GM12878 (cell line): Measurements from ENCODE around the gene SFSWAP. TPM values are rescaled to one million over a fixed set of nuclear protein-coding genes. Genes with fewer than 3 reads are reported as not detected.

Source experiments
- ATAC-seq: fragments of 200-7000 bp; cut with Tn5 transposase; 3 replicates; pipeline ENCODE4 v1.9.1; 2020; ENCODE audit warnings: mild to moderate bottlenecking, moderate library complexity
- BruUV-seq: library from RNA; stranded (reverse); fragments of 400-500 nt; replicated peaks from 2 replicates; lab custom pipeline; 2021; lab: Mats Ljungman, UMichigan
- CTCF ChIA-PET: fragments of 300-600 bp; sonication (Branson Sonifier 250); formaldehyde crosslinking; extraction: SDS; loops from one replicate; lab custom pipeline; 2021; ENCODE audit warnings: inconsistent platforms; lab: Yijun Ruan, JAX
- POLR2A ChIA-PET: fragments of 350-600 bp; formaldehyde crosslinking; extraction: SDS; loops from one replicate; lab custom pipeline; 2021; ENCODE audit warnings: inconsistent platforms; lab: Charles Lee
- RAD21 ChIA-PET: fragments of 300-600 bp; sonication (Branson Sonifier 250); formaldehyde crosslinking; loops from one replicate; lab custom pipeline; 2023; ENCODE audit warnings: antibody characterized with exemption; ENCODE audit not compliant: unreplicated experiment; lab: Charles Lee
- SMC1A ChIA-PET: fragments of 300-600 bp; sonication (Branson Sonifier 250); formaldehyde crosslinking; loops from one replicate; lab custom pipeline; 2023; ENCODE audit not compliant: unreplicated experiment, uncharacterized antibody; lab: Charles Lee
- DNase-seq: peaks from one replicate; pipeline ENCODE4 v3.0.0-alpha.2; 2011; ENCODE audit warnings: low read depth, low spot score
- FAIRE-seq: peaks from 3 replicates; lab custom pipeline; 2011; peaks lifted over from hg19 to GRCh38; lab: Jason Lieb, UNC
- H2AFZ ChIP-seq: 2 replicates; pipeline ENCODE4 v1.6.0; 2011; ENCODE audit warnings: low read depth, low read length, control low read depth; ENCODE audit not compliant: control insufficient read depth
- H3K27ac ChIP-seq: 2 replicates; pipeline ENCODE4 v1.5.1; 2011; ENCODE audit warnings: control low read depth; ENCODE audit not compliant: control insufficient read depth, insufficient read depth
- H3K27me3 ChIP-seq, 2 experiments: replicated peaks in 1 of 2; 2 replicates each; pipeline versions ENCODE4 v1.6.0 to v1.6.1; 2011; ENCODE audit warnings: low read length in 1 of 2; ENCODE audit not compliant: control insufficient read depth in 2 of 2, insufficient read depth in 2 of 2
- H3K36me3 ChIP-seq, 2 experiments: 2 replicates each; pipeline ENCODE4 v1.5.1; 2011; ENCODE audit warnings: low read length in 1 of 2; ENCODE audit not compliant: control insufficient read depth in 2 of 2, insufficient read depth in 2 of 2
- H3K4me1 ChIP-seq: 2 replicates; pipeline ENCODE4 v1.6.1; 2011; ENCODE audit warnings: mild to moderate bottlenecking, low read length, moderate library complexity, mixed read lengths; ENCODE audit not compliant: control insufficient read depth, insufficient read depth
- H3K4me2 ChIP-seq: 2 replicates; pipeline ENCODE4 v1.6.0; 2011; ENCODE audit warnings: control low read depth; ENCODE audit not compliant: control insufficient read depth, insufficient read depth
- H3K4me3 ChIP-seq: fragments of 200-600 bp; sonication (generic); 2 replicates; pipeline ENCODE4 v1.5.1; 2016
- H3K79me2 ChIP-seq: 2 replicates; pipeline ENCODE4 v1.6.0; 2011; ENCODE audit warnings: low read length; ENCODE audit not compliant: control insufficient read depth, insufficient read depth
- H3K9ac ChIP-seq: 2 replicates; pipeline ENCODE4 v1.8.0; 2011; ENCODE audit warnings: low read length, control low read depth, mixed read lengths; ENCODE audit not compliant: control insufficient read depth, insufficient read depth
- H3K9me3 ChIP-seq: replicated peaks from 3 replicates; pipeline ENCODE4 v1.5.1; 2011; ENCODE audit warnings: mild to moderate bottlenecking, low read length; ENCODE audit not compliant: control insufficient read depth, insufficient read depth
- H4K20me1 ChIP-seq: 2 replicates; pipeline ENCODE4 v1.6.0; 2011; ENCODE audit not compliant: control insufficient read depth, insufficient read depth
- HCFC1 ChIP-seq: fragments of 150-350 bp; IDR thresholded peaks from 2 replicates; pipeline ENCODE4 v1.6.1; 2014; ENCODE audit warnings: low read length
- KDM1A ChIP-seq: fragments of 200-600 bp; sonication (generic); IDR thresholded peaks from 2 replicates; pipeline ENCODE4 v1.6.1; 2016; ENCODE audit warnings: borderline replicate concordance
- NRF1 ChIP-seq: conservative IDR thresholded peaks from 2 replicates; pipeline ENCODE4 v1.6.1; 2011; ENCODE audit warnings: mild to moderate bottlenecking, low read depth, low read length, improper control_type of control experiment
- RELA ChIP-seq: fragments of 450-650 bp; IDR thresholded peaks from 2 replicates; pipeline ENCODE4 v1.8.0; 2014; ENCODE audit warnings: borderline replicate concordance; ENCODE audit not compliant: partially characterized antibody
- TAF1 ChIP-seq: IDR thresholded peaks from 2 replicates; pipeline ENCODE4 v1.6.1; 2011; ENCODE audit warnings: mild to moderate bottlenecking, low read depth, low read length, borderline replicate concordance
- WRNIP1 ChIP-seq: IDR thresholded peaks from 2 replicates; pipeline ENCODE4 v1.6.1; 2011; ENCODE audit warnings: low read depth, low read length, improper control_type of control experiment, borderline replicate concordance
- WGBS: methylation state at CpG from one replicate; pipeline ENCODE4 v1.1.6; 2016; ENCODE audit warnings: low lambda C conversion rate; ENCODE audit not compliant: insufficient replicate concordance, insufficient coverage; ENCODE audit errors: missing lambda C conversion rate; 5-methylcytosine and 5-hydroxymethylcytosine counted together
- in situ Hi-C: fragments of 300-500 bp; cut with MboI; formaldehyde crosslinking; loops from 9 replicates; pipeline ENCODE4 v1.14.3; 2018; ENCODE audit warnings: mixed read lengths
- intact Hi-C: fragments of 100-400 bp; cut with micrococcal nuclease; formaldehyde crosslinking; loops from one replicate; pipeline ENCODE4 v1.14.2; 2022; ENCODE audit not compliant: unreplicated experiment
- polyA plus RNA-seq, 11 experiments: library from polyadenylated mRNA; depleted of rRNA in 4 of 11; unstranded in 6 of 11; stranded (reverse) in 5 of 11; fragments of >200 nt; fragmentation: Nextera tagmentation in 4 of 11; fragmentation: Illumina TruSeq in 1 of 11; extraction: Ambion mirVana in 4 of 11; extraction: Trizol in 1 of 11; gene quantifications; 1 replicate in 1 of 11; 2 replicates in 10 of 11; pipeline versions ENCODE4 v1.2.1 to v1.2.3, GENCODE V29; 2011 to 2016; ENCODE audit warnings: inconsistent platforms in 2 of 11, missing spikeins in 2 of 11, low read depth in 1 of 11
- total RNA-seq, 4 experiments: library from RNA; depleted of rRNA in 3 of 4; stranded (reverse); fragments of >200 nt in 3 of 4; fragmentation: Illumina TruSeq in 1 of 4; extraction: Trizol in 1 of 4; gene quantifications; 2 replicates each; pipeline versions ENCODE4 v1.2.1 to v1.2.3, GENCODE V29; 2013 to 2021
- TF ChIP-seq, protein P1 (sequence below), 3 experiments: IDR thresholded peaks in 2 of 3; conservative IDR thresholded peaks in 1 of 3; 2 replicates each; pipeline ENCODE4 v1.5.1; 2011; ENCODE audit warnings: low read depth in 3 of 3, low read length in 3 of 3, mild to moderate bottlenecking in 3 of 3, control low read depth in 2 of 3, moderate library complexity in 2 of 3, inconsistent platforms in 1 of 3, mixed read lengths in 1 of 3; ENCODE audit not compliant: control insufficient read depth in 2 of 3, insufficient read depth in 1 of 3; ENCODE audit errors: extremely low read depth in 1 of 3

Gene SFSWAP
- total and polyA plus RNA-seq, 10 of the 15 experiments (the other 5 are each of a cell fraction or from before 2014, with no cell fraction given): 1.8 to 48.6 (median 25.0) TPM

DNA sequence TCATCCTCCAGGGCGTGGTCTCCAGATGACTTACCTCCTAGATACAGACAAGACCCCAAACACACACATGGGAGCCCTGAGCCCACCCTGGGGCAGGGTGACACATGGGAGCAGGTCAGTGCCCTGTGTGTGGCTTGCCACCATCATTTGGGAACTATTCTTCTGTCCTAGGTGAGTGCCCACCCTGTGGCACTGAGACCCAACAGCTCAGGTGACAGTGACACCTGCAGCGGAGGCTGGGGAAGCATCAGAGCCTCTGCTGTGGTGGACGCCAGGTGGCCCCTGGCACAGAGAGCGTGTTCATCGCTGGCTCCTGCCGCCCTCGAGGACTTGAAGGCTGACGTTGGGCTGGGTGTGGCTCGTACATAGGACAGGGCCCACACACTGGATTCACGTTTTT lies 23.0 kb downstream of the SFSWAP start:
- CTCF ChIA-PET: no interaction called here
- BruUV-seq: no TSS peak

More for the DNA sequence above, 23.0 kb downstream of the SFSWAP start:
- no peak for DNase-seq
- intact Hi-C loops (no loop called here), in situ Hi-C loops (no loop called here)
- no peaks in the 10 kb centered on the region for H3K9me3 ChIP-seq
- H2AFZ ChIP-seq: no peak overlapping the region
- TF ChIP-seq NRF1: no peak
- TF ChIP-seq RELA: no peak
- TF ChIP-seq WRNIP1: no peak
- TF ChIP-seq, protein P1, sequence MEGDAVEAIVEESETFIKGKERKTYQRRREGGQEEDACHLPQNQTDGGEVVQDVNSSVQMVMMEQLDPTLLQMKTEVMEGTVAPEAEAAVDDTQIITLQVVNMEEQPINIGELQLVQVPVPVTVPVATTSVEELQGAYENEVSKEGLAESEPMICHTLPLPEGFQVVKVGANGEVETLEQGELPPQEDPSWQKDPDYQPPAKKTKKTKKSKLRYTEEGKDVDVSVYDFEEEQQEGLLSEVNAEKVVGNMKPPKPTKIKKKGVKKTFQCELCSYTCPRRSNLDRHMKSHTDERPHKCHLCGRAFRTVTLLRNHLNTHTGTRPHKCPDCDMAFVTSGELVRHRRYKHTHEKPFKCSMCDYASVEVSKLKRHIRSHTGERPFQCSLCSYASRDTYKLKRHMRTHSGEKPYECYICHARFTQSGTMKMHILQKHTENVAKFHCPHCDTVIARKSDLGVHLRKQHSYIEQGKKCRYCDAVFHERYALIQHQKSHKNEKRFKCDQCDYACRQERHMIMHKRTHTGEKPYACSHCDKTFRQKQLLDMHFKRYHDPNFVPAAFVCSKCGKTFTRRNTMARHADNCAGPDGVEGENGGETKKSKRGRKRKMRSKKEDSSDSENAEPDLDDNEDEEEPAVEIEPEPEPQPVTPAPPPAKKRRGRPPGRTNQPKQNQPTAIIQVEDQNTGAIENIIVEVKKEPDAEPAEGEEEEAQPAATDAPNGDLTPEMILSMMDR (IDR thresholded peaks at IDR 0.05 in 2 of 3, conservative IDR thresholded peaks at IDR 0.05 in 1 of 3; ENCODE audit: control insufficient read depth in 2 of 3, extremely low read depth in 1 of 3, insufficient read depth in 1 of 3, low read depth in 3 of 3, low read length in 3 of 3): no peak
- no peak for TF ChIP-seq HCFC1
- TF ChIP-seq KDM1A: no peak
- no peak for TF ChIP-seq TAF1
- SMC1A ChIA-PET: no interaction called here
- WGBS: 96% methylated on average over 10 of the region's 10 CpGs
- no peaks in the 10 kb centered on the region for H4K20me1 ChIP-seq
- H3K36me3 ChIP-seq: peaks cover 27 to 41% of the 10 kb centered on the region in 2 experiments
- POLR2A ChIA-PET: no interaction called here
- H3K27ac ChIP-seq: no peak overlapping the region
- no peak overlapping the region for H3K4me2 ChIP-seq
- no peaks in the 10 kb centered on the region for H3K79me2 ChIP-seq
- ATAC-seq: no peak
- no peak overlapping the region for H3K9ac ChIP-seq
- no peaks in the 10 kb centered on the region for H3K27me3 ChIP-seq
- no peak overlapping the region for H3K4me3 ChIP-seq
- no peaks in the 10 kb centered on the region for H3K4me1 ChIP-seq
- no peak for FAIRE-seq
- RAD21 ChIA-PET: no interaction called here
